Fibroblast of villous mesenchyme (primary cell): ENCODE data around the gene LGALSL. TPM values are rescaled to one million over a fixed set of nuclear protein-coding genes. Genes with fewer than 3 reads are reported as not detected.

ENCODE experiments used
- DNase-seq: peaks from one replicate; pipeline ENCODE4 v3.0.0-alpha.2; 2010; ENCODE audit warnings: low read depth
- H3K4me3 ChIP-seq: 2 replicates; pipeline ENCODE4 v1.5.1; 2011; ENCODE audit warnings: low read depth, mild to moderate bottlenecking, low read length
- CTCF ChIP-seq: IDR thresholded peaks from 2 replicates; pipeline ENCODE4 v1.5.1; 2012; ENCODE audit warnings: low read depth, mild to moderate bottlenecking, low read length; ENCODE audit not compliant: insufficient read depth
- total RNA-seq: library from RNA; depleted of rRNA; stranded (reverse); fragments of >200 nt; gene quantifications from 2 replicates; pipeline ENCODE4 v1.2.3, GENCODE V29; 2012

Gene LGALSL
- total RNA-seq, 1 donor = 6.5 TPM

GRCh38 chr2:64469261-64469660, 15.3 kb downstream of the LGALSL start:
- no peak for TF ChIP-seq CTCF
- H3K4me3 ChIP-seq = no peak overlapping the region
- DNase-seq = no peak

- DNase-seq = no peak
- no peak overlapping the region for H3K4me3 ChIP-seq
- TF ChIP-seq CTCF = no peak
Observed at GRCh38 chr2:64470071-64470470, 16.1 kb downstream of the LGALSL start.

GRCh38 chr2:64470766-64471295, 16.9 kb downstream of the LGALSL start:
- H3K4me3 ChIP-seq = no peak overlapping the region
- DNase-seq = no peak
- no peak for TF ChIP-seq CTCF

GRCh38 chr2:64471600-64471999, 17.6 kb downstream of the LGALSL start:
- no peak overlapping the region for H3K4me3 ChIP-seq
- no peak for TF ChIP-seq CTCF
- DNase-seq = no peak

- H3K4me3 ChIP-seq = no peak overlapping the region
- no peak for DNase-seq
- no peak for TF ChIP-seq CTCF
Observed at GRCh38 chr2:64472881-64473280, 18.9 kb downstream of the LGALSL start.

- TF ChIP-seq CTCF = no peak
- no peak overlapping the region for H3K4me3 ChIP-seq
- no peak for DNase-seq
Observed at GRCh38 chr2:64474121-64474571, 20.2 kb downstream of the LGALSL start.

GRCh38 chr2:64474636-64475035, 20.7 kb downstream of the LGALSL start:
- no peak overlapping the region for H3K4me3 ChIP-seq

More at GRCh38 chr2:64474636-64475035, 20.7 kb downstream of the LGALSL start:
- no peak for DNase-seq
- no peak for TF ChIP-seq CTCF
